HepG2 (cell line): Measurements from ENCODE around the gene LGALS4. TPM values are rescaled to one million over a fixed set of nuclear protein-coding genes. Genes with fewer than 3 reads are reported as not detected.
A peak's percentile ranks its signal among the peaks of the same experiment; 100 is the strongest.

Experiments
- AGO2 ChIP-seq: fragments of 200-400 bp; formaldehyde crosslinking; optimal IDR thresholded peaks from 2 replicates; pipeline ENCODE3; 2017; ENCODE audit warnings: mild to moderate bottlenecking, low read depth, low read length, moderate library complexity
- ATAD3A ChIP-seq: sonication (generic); formaldehyde crosslinking; IDR thresholded peaks from 2 replicates; pipeline ENCODE4 v1.4.0; 2020; ENCODE audit warnings: missing genetic modification reagents
- BRF2 ChIP-seq: sonication (generic); formaldehyde crosslinking; IDR thresholded peaks from 2 replicates; pipeline ENCODE4 v1.8.1; 2022; ENCODE audit warnings: mild to moderate bottlenecking, missing genetic modification reagents
- CHD4 ChIP-seq: fragments of 200-600 bp; sonication (generic); IDR thresholded peaks from 2 replicates; pipeline ENCODE4 v1.7.0; 2017; ENCODE audit warnings: mild to moderate bottlenecking, low read length, borderline replicate concordance
- FOXC1 ChIP-seq: sonication (generic); formaldehyde crosslinking; IDR thresholded peaks from 2 replicates; pipeline ENCODE4 v1.8.0; 2022; ENCODE audit warnings: mild to moderate bottlenecking, missing genetic modification reagents, borderline replicate concordance
- GLI4 ChIP-seq: sonication (generic); formaldehyde crosslinking; IDR thresholded peaks from 2 replicates; pipeline ENCODE4 v1.5.1; 2020; ENCODE audit warnings: missing genetic modification reagents, mild to moderate bottlenecking, moderate library complexity, borderline replicate concordance
- MEIS1 ChIP-seq: sonication (generic); formaldehyde crosslinking; IDR thresholded peaks from 2 replicates; pipeline ENCODE4 v1.9.0; 2021; ENCODE audit warnings: mild to moderate bottlenecking, missing genetic modification reagents, moderate library complexity, borderline replicate concordance
- NFIB ChIP-seq: sonication (generic); formaldehyde crosslinking; IDR thresholded peaks from 2 replicates; pipeline ENCODE4 v1.9.0; 2021; ENCODE audit warnings: missing genetic modification reagents, mild to moderate bottlenecking, borderline replicate concordance
- RXRA ChIP-seq: sonication (generic); formaldehyde crosslinking; IDR thresholded peaks from 2 replicates; pipeline ENCODE4 v1.5.1; 2020; ENCODE audit warnings: missing genetic modification reagents
- SRSF1 ChIP-seq: fragments of 200-400 bp; formaldehyde crosslinking; optimal IDR thresholded peaks from 2 replicates; pipeline ENCODE3; 2017; ENCODE audit warnings: mild to moderate bottlenecking, low read depth, low read length, moderate library complexity
- TCF7L2 ChIP-seq: IDR thresholded peaks from 2 replicates; pipeline ENCODE4 v1.6.1; 2011; ENCODE audit warnings: mild to moderate bottlenecking, low read depth, low read length, moderate library complexity
- TP53 ChIP-seq: sonication (generic); formaldehyde crosslinking; conservative IDR thresholded peaks from 2 replicates; pipeline ENCODE4 v1.4.0; 2020; ENCODE audit warnings: missing genetic modification reagents
- ZFP1 ChIP-seq: IDR thresholded peaks from 2 replicates; pipeline ENCODE4 v1.6.1; 2016
- ZHX1 ChIP-seq: sonication (generic); formaldehyde crosslinking; IDR thresholded peaks from 2 replicates; pipeline ENCODE4 v1.8.1; 2022; ENCODE audit warnings: low read depth, mild to moderate bottlenecking, missing genetic modification reagents
- ZKSCAN1 ChIP-seq: fragments of 150-350 bp; IDR thresholded peaks from 2 replicates; pipeline ENCODE4 v1.6.1; 2014; ENCODE audit warnings: low read length
- ZNF292 ChIP-seq: sonication (generic); formaldehyde crosslinking; IDR thresholded peaks from 2 replicates; pipeline ENCODE4 v1.8.1; 2022; ENCODE audit warnings: mild to moderate bottlenecking, low read depth, missing genetic modification reagents, borderline replicate concordance
- ZNF430 ChIP-seq: sonication (generic); formaldehyde crosslinking; IDR thresholded peaks from 2 replicates; pipeline ENCODE4 v1.9.0; 2021; ENCODE audit warnings: mild to moderate bottlenecking, missing genetic modification reagents
- ZNF557 ChIP-seq: sonication (generic); formaldehyde crosslinking; IDR thresholded peaks from 2 replicates; pipeline ENCODE4 v1.4.0; 2020; ENCODE audit warnings: missing genetic modification reagents
- ZNF569 ChIP-seq: sonication (generic); formaldehyde crosslinking; IDR thresholded peaks from 2 replicates; pipeline ENCODE4 v1.5.0; 2020; ENCODE audit warnings: mild to moderate bottlenecking, missing genetic modification reagents, moderate library complexity, borderline replicate concordance
- ZNF614 ChIP-seq: IDR thresholded peaks from 2 replicates; pipeline ENCODE4 v1.6.1; 2018; ENCODE audit warnings: missing biosample characterization, missing genetic modification reagents, inconsistent platforms, borderline replicate concordance
- ZNF850 ChIP-seq: sonication (generic); formaldehyde crosslinking; conservative IDR thresholded peaks from 2 replicates; pipeline ENCODE4 v1.9.0; 2021; ENCODE audit warnings: mild to moderate bottlenecking, missing genetic modification reagents
- polyA plus RNA-seq, 8 experiments: library from polyadenylated mRNA; depleted of rRNA in 3 of 8; stranded (reverse) in 7 of 8; unstranded in 1 of 8; fragments of >200 nt; fragmentation: Illumina TruSeq in 4 of 8; extraction: Trizol in 4 of 8; gene quantifications; 2 replicates each; pipeline versions ENCODE4 v1.2.1 to v1.2.3, GENCODE V29; 2011 to 2016; ENCODE audit warnings: low read depth in 4 of 8, missing spikeins in 1 of 8, mixed read lengths in 1 of 8; ENCODE audit not compliant: insufficient read depth in 1 of 8
- total RNA-seq, 5 experiments: library from RNA; depleted of rRNA; stranded (reverse); fragments of >200 nt; fragmentation: Illumina TruSeq; extraction: Trizol; gene quantifications; 2 replicates each; pipeline ENCODE4 v1.2.3, GENCODE V29; 2016; ENCODE audit warnings: low read depth in 1 of 5
- TF ChIP-seq, protein P1 (sequence below): IDR thresholded peaks from 2 replicates; pipeline ENCODE4 v1.6.1; 2012; ENCODE audit warnings: low read length, improper control_type of control experiment

Gene LGALS4
- total and polyA plus RNA-seq, 2 of the 13 experiments (the other 11 are each of a cell fraction or from before 2014, with no cell fraction given), result 0.24 to 0.71 TPM

- TF ChIP-seq FOXC1 (CRISPR knock-in tag) (no peak), ZFP1 (CRISPR knock-in tag) (no peak), MEIS1 (CRISPR knock-in tag) (peak; percentile 65), ZNF569 (CRISPR knock-in tag) (no peak), ATAD3A (CRISPR knock-in tag) (no peak), TCF7L2 (no peak), GLI4 (CRISPR knock-in tag) (no peak), ZNF850 (no peak), RXRA (CRISPR knock-in tag) (peak; percentile 18; the same call in 1 of the 2 replicates), SRSF1 (no peak), ZNF292 (no peak), ZNF557 (no peak), NFIB (CRISPR knock-in tag) (no peak), ZNF430 (CRISPR knock-in tag) (0 out of 2 replicates have a peak, but pooled peaks have one; percentile 44), TP53 (no peak), ZHX1 (CRISPR knock-in tag) (peak; percentile 67; the same call in 1 of the 2 replicates), ZKSCAN1 (no peak), ZNF614 (CRISPR knock-in tag) (no peak), BRF2 (CRISPR knock-in tag) (no peak), AGO2 (peak; percentile 15), CHD4 (no peak)
- TF ChIP-seq, protein P1, sequence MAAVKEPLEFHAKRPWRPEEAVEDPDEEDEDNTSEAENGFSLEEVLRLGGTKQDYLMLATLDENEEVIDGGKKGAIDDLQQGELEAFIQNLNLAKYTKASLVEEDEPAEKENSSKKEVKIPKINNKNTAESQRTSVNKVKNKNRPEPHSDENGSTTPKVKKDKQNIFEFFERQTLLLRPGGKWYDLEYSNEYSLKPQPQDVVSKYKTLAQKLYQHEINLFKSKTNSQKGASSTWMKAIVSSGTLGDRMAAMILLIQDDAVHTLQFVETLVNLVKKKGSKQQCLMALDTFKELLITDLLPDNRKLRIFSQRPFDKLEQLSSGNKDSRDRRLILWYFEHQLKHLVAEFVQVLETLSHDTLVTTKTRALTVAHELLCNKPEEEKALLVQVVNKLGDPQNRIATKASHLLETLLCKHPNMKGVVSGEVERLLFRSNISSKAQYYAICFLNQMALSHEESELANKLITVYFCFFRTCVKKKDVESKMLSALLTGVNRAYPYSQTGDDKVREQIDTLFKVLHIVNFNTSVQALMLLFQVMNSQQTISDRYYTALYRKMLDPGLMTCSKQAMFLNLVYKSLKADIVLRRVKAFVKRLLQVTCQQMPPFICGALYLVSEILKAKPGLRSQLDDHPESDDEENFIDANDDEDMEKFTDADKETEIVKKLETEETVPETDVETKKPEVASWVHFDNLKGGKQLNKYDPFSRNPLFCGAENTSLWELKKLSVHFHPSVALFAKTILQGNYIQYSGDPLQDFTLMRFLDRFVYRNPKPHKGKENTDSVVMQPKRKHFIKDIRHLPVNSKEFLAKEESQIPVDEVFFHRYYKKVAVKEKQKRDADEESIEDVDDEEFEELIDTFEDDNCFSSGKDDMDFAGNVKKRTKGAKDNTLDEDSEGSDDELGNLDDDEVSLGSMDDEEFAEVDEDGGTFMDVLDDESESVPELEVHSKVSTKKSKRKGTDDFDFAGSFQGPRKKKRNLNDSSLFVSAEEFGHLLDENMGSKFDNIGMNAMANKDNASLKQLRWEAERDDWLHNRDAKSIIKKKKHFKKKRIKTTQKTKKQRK, result no peak
Measured at GRCh38 chr19:38851622-38852230, 39.0 kb upstream of the LGALS4 start (continued).
